SH-SY5Y (cell line): ENCODE data around the gene RNASET2.

ENCODE experiments used
- GATA2 ChIP-seq: IDR thresholded peaks from 2 replicates; pipeline ENCODE4 v1.6.1; 2011; ENCODE audit warnings: mild to moderate bottlenecking, low read depth, low read length
- GATA3 ChIP-seq: IDR thresholded peaks from 2 replicates; pipeline ENCODE4 v1.6.1; 2011; ENCODE audit warnings: low read depth, mild to moderate bottlenecking, low read length, moderate library complexity

The RNASET2 gene

DNA sequence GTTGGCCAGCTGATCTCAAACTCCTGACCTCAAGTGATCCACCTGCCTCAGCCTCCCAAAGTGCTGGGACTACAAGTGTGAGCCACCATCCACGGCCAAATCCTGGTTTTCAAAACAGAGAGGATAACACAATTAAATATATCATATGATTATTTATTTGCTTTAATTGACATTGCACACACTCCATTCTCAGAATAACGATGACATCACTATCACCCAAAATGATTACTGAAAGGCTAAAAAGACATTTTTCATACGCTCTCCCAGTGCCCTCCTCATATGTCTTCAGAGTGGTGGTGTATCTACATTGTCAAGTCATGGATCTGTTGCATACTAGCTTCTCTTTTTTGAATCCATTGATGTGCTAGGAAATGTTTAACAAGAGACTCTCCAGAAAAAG, 24.4 kb upstream of the RNASET2 start:
- TF ChIP-seq GATA2 (no peak), GATA3 (no peak)

GRCh38 chr6:166977621-166978525, 21.5 kb upstream of the RNASET2 start:
- TF ChIP-seq GATA2 (no peak), GATA3 (no peak)

GRCh38 chr6:166976636-166977035, 20.3 kb upstream of the RNASET2 start:
- TF ChIP-seq GATA2 = no peak
- TF ChIP-seq GATA3 = no peak

DNA sequence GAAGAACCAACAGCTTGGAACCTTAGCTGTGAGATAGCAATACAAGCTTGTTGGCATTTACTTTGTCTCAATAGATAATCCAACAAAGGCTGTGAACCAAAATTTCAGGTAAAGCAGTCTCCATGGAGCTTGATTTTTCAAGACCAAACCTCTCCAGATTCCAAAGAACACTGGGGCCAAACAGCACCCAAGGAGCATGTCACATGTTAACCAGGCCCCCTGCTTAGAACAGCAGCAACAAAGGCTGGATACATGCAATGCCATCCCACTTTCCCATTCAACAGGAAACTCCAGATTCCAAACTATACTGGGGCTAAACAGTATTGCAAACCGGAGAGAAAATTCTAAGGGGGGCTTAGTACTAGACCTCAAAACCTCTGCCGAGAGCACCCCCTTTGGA, 15.8 kb upstream of the RNASET2 start:
- TF ChIP-seq GATA2 (no peak), GATA3 (no peak)

DNA sequence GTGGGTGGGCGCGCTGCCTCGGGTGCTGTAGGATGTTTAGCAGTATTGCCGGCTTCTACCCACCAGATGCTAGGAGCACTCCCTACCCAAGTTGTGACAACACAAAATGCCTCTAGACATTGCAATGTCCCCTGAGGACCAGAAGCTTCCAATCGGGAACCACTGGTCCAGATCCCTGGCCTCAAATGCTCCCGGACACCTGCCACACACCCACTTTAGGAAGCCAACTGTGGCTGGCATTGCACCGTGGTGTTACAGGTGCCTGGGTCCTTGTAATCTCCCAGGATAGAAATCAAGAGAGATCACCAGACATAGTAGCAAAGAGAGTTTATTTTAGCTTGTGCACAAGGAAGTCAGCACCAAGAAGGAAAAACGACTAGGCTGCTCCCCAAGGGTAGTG, 14.9 kb upstream of the RNASET2 start:
- TF ChIP-seq GATA2 = no peak
- TF ChIP-seq GATA3 = no peak

- TF ChIP-seq GATA3 (no peak), GATA2 (no peak)
These were observed 14.4 kb upstream of the RNASET2 start for GRCh38 chr6:166970776-166971175.

DNA sequence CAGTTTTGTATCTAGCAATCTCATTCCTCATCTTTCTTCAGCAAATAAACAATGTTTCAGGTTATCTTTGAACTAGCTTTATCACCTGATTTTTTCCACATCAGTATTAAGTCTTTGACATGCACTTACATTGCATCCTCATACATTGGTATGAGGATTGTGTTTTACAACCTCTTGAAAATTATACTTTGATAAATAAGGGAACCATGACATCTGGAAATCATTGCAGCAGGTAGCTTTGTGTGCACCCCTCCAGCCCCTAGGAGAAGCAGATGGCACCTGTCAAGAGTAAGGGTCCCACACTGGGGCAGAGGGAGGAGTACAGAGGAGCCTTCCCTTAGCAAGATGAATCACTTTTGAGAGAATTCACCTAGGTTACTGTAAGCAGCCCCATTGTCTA, 13.7 kb upstream of the RNASET2 start:
- TF ChIP-seq GATA2 = no peak
- TF ChIP-seq GATA3 = no peak

DNA sequence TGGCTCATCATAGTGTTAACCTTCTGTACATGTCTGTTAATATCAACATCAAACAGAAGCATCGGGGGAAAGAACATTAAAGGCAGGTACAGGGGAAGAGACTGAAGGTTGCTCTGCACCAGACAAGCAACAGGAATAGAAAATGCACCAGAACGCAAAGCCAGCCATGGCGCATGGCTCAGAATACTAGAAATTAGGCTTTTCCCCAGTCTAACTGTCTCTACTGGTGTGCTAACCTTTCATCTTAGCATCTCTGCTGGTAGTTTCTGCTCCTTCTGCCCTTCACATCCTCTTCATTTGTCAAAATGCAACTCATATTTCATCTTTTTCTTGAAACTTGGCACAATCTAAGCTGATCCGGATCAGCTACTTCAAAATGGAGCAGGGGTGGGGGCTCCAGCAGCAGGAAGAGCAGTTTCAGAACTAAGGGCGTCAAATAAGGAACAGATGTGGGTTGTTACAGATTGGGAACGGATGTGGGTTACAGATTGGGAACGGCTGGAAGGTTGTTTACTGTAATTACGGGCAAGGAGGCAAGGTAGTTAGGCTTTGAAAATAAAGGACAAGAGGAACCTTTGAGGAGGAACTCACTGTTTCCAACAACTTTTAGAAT, 13.1 kb upstream of the RNASET2 start:
- TF ChIP-seq GATA3 (no peak), GATA2 (peak; percentile 11; the same call in 1 of the 2 replicates)

DNA sequence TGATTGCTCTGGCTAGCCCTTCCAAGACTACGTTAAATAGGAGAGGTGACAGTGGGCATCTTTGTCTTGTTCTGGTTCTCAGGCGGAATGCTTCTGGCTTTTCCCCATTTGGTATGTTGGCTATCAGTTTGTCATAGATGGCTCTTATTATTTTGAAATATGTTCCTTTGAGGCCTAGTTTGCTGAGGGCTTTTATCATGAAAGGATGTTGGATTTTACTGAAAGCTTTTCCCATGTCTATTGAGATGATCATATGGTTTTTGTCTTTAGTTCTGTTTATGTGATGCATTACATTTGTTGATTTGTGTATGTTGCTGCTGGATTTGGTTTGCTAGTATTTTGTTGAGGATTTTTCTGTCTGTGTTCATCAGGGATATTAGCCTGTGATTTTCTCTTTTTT, 9.9 kb upstream of the RNASET2 start:
- TF ChIP-seq GATA3 = no peak
- TF ChIP-seq GATA2 = no peak

DNA sequence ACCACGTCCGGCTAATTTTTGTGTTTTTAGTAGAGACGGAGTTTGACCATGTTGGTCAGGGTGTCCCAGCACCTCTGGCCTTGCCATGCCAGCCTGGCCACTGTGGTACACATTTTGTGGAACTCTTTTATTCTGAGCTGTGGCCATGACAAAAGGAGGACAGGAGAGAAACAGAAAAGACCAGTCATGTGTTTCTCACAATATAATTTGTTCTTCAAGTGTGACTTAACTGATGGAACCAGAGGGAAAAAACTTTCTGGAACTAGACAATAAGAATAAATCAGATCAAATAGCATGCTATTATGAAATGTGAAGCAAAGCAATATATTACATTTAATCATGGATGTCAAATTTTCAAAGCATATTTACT, 4.2 kb upstream of the RNASET2 start:
- no peak for TF ChIP-seq GATA2
- no peak for TF ChIP-seq GATA3

GRCh38 chr6:166959911-166960608, 3.7 kb upstream of the RNASET2 start:
- no peak for TF ChIP-seq GATA2
- TF ChIP-seq GATA3 = no peak

DNA sequence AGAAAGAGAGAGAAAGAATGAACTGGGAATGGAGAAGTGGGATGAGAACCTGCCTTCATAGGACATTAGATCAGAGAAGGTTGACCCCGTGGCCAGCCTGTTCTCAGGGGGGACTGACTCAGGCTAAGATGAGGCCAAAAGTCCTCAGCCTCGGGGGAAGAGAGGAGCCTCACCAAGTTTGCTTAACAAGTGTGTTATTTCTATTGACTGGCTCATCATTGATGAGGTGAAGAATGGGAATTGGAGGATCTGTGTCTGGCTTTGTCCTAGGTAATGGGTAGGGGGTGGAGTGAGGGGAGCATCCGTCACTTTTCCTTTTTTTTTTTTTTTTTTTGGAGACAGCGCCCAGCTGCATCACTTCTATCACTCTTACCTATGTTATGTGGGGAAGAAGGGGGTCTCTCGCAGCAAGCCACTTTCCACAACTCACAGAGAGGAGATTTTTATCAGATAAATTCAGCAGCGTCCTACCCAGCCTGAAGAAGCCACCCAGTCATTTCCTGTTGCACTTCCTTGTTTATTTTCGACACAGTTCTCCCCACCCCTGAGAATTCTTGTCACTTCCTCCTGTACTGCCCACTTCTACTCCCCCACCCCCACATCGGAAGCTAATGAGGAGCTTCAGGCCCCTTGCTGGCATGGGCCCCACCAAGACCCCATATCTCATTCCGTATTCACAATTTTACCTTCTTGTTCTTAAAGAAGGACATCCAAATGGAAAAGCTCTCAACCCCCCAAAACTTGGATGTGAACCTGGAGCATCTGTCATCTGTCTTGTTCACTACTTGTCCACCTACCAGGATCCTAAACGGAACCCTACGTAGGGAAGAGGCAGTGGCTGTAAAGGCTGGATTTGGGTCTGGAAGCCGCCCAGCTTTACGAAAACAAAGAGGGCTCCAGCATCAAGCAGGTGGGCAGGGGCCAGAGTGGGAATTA, 2.8 kb upstream of the RNASET2 start:
- TF ChIP-seq GATA2 = no peak
- TF ChIP-seq GATA3 = no peak

DNA sequence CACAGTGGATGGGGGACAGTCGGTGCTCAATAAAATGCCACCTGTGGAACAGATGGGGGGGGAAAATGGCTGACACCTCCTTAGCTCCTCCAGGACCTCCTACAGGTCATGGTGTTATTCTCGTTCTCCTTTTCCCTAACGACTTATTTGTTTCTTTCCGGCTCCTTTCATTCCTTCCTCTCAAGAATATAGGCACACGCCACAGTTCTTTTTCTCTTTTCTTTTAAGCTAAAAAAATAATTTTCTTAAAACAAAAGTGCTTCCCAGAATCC, 1.4 kb upstream of the RNASET2 start:
- TF ChIP-seq GATA2 (no peak), GATA3 (no peak)

DNA sequence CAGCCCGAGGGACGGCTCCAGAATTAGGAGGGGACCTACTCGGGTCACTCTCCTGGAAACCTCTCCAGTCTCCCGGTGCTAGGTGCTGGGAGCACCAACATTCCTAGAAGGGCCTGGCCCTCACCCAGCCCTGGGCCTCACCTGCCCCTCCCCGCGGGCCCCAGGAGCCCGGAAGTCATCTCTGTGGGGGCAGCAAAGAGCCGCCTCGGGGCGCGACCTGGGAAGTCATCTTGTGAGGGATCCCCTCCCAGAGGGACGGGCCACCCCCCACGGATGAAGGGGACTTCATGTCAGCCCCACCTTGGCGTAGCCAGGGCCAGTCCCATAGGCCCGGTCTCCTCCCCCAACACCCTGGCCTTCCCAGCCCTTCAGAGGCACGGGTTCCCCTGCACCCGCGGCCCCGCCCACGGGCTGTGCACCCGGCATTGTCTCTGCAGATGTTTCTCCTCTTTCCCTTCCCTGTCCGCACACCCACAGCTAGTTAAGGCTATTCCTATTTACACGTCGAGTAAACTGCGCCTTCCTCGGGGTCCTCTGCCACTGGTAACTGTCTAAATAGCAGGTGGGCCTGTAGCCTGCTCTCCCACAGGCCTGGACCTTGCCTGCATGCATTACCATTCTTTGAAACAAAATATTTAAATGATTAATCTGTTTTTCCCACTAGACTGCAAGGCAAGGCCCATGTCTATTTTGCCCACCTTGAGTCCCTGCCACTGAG, 896 bp upstream of the RNASET2 start:
- no peak for TF ChIP-seq GATA2
- TF ChIP-seq GATA3 = no peak
